ENCODE measurements around the gene CDH1. TPM values are rescaled to one million over a fixed set of nuclear protein-coding genes. Genes with fewer than 3 reads are reported as not detected.

The CDH1 gene
- total RNA-seq, 4 donors from 2014 or later, result 0.26 to 30.0 (median 2.6) TPM

DNA sequence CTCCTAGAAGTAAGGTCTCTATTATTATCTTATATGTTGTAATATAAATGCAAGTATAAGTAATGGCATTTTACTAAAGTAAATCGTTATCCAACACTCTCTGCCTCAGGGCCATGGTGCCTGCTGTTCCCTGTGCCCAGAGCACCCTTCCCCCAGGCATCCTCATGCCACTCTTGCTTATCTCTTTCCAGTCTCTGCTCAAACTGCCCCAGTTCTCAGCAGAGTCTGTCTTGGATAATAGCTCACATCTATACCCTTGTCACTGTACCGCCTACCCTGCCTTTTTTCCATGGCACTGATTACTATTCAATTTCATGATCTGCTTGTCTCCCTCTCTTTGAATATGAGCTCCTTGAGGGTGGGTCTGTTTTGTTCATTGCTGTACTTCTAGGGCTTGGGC lies 31.7 kb downstream of the CDH1 start:
- H3K27me3 ChIP-seq, result no peaks in the 10 kb centered on the region
- TF ChIP-seq CTCF (IDR thresholded peaks at IDR 0.05) (no peak), POLR2A (IDR thresholded peaks at IDR 0.05) (no peak)
- no peak for DNase-seq
- H3K9me3 ChIP-seq, result no peaks in the 10 kb centered on the region
- H3K36me3 ChIP-seq, result no peaks in the 10 kb centered on the region
- H3K4me3 ChIP-seq, result no peak overlapping the region
- intact Hi-C loops (cut with DNase I; ENCODE audit: low total_unique reads), result no loop called here
- H3K4me1 ChIP-seq, result no peaks in the 10 kb centered on the region
- H3K27ac ChIP-seq, result no peak overlapping the region

GRCh38 chr16:68770671-68771070 lies 33.6 kb downstream of the CDH1 start:
- Histone ChIP-seq H3K9me3 (no peaks in the 10 kb centered on the region), H3K4me3 (no peak overlapping the region), H3K27me3 (no peaks in the 10 kb centered on the region), H3K36me3 (no peaks in the 10 kb centered on the region), H3K27ac (no peak overlapping the region), H3K4me1 (no peaks in the 10 kb centered on the region)
- DNase-seq, result no peak
- TF ChIP-seq POLR2A (IDR thresholded peaks at IDR 0.05) (no peak), CTCF (IDR thresholded peaks at IDR 0.05) (no peak)
- intact Hi-C loops (cut with DNase I; ENCODE audit: low total_unique reads), result no loop called here

GRCh38 chr16:68772030-68772681 lies 35.1 kb downstream of the CDH1 start:
- no peaks in the 10 kb centered on the region for H3K4me1 ChIP-seq
- intact Hi-C loops (cut with DNase I; ENCODE audit: low total_unique reads), result no loop called here
- H3K36me3 ChIP-seq, result no peaks in the 10 kb centered on the region
- no peak overlapping the region for H3K27ac ChIP-seq
- no peak for TF ChIP-seq CTCF (IDR thresholded peaks at IDR 0.05)
- no peak for TF ChIP-seq POLR2A (IDR thresholded peaks at IDR 0.05)
- H3K27me3 ChIP-seq, result no peaks in the 10 kb centered on the region
- no peaks in the 10 kb centered on the region for H3K9me3 ChIP-seq
- no peak for DNase-seq
- no peak overlapping the region for H3K4me3 ChIP-seq

DNA sequence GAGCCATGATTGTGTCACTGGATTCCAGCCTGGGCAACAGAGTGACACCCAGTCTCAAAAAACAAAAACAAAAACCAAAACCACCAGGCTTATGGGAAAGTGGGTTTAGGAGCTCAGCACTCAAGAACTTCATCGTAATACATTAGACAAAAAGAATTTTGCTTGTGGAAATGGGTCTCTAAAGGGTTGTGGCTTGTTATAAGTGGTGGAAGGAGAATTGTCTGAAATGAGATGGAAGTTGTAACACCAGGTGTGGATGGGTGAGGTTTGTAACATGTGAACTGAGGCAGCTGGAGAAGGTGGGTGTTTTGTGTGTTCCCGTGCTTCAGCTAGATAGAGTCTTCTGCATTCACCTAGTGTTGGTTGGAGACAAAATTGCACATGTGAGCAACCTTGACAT lies 35.8 kb downstream of the CDH1 start:
- Histone ChIP-seq H3K9me3 (no peaks in the 10 kb centered on the region), H3K27ac (no peak overlapping the region), H3K4me3 (no peak overlapping the region), H3K4me1 (no peaks in the 10 kb centered on the region), H3K36me3 (no peaks in the 10 kb centered on the region), H3K27me3 (no peaks in the 10 kb centered on the region)
- no peak for DNase-seq
- no peak for TF ChIP-seq POLR2A (IDR thresholded peaks at IDR 0.05)
- no peak for TF ChIP-seq CTCF (IDR thresholded peaks at IDR 0.05)
- intact Hi-C loops (cut with DNase I; ENCODE audit: low total_unique reads), result no loop called here

DNA sequence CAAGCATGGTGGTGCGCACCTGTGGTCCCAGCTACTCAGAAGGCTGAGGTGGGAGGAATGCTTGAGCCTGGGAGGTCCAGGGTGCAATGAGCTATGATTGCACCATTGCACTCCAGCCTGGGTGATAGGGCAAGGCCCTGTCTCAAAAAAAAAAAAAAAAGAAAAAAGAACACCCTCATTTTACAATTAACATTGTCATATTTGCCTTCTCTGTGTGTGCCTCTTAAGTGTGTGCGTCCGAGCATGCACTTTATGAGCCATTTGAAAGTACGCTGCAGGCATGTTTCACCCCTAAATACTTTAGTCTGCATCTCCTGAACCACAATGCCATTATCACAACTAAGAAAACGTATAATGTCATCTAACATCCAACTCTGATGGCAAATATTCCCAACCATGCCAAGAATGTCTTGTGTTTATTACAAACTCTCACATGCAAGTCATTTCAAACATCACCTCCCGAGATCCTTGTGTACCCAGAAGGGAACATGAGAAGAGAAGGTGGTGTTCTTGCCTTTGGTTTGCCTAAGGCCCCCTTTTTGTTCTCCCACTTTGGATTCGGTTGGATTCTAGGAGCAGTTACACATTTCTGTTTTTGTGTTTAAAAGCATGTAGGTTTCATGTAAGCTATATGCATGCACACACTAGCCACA lies 38.0 kb downstream of the CDH1 start:
- no peaks in the 10 kb centered on the region for H3K9me3 ChIP-seq
- no peaks in the 10 kb centered on the region for H3K36me3 ChIP-seq
- H3K27ac ChIP-seq, result no peak overlapping the region
- TF ChIP-seq POLR2A (IDR thresholded peaks at IDR 0.05) (no peak), CTCF (IDR thresholded peaks at IDR 0.05) (no peak)
- H3K4me3 ChIP-seq, result no peak overlapping the region
- intact Hi-C loops (cut with DNase I; ENCODE audit: low total_unique reads), result no loop called here
- no peak for DNase-seq
- H3K27me3 ChIP-seq, result no peaks in the 10 kb centered on the region
- H3K4me1 ChIP-seq, result no peaks in the 10 kb centered on the region

All from uterus (tissue), 4 donors.